Astrocyte (in vitro differentiated cells and primary cell): ENCODE measurements around the gene SLC29A1.

Source experiments
- EZH2 ChIP-seq: IDR thresholded peaks from 2 replicates; pipeline ENCODE4 v1.6.1; 2012; ENCODE audit warnings: mild to moderate bottlenecking, low read length, inconsistent platforms; ENCODE audit not compliant: insufficient read depth
- TF ChIP-seq, protein P1 (sequence below): IDR thresholded peaks from 2 replicates; pipeline ENCODE4 v1.5.1; 2011; ENCODE audit warnings: low read depth, mild to moderate bottlenecking, inconsistent platforms, low read length, moderate library complexity; ENCODE audit not compliant: insufficient read depth

DNA sequence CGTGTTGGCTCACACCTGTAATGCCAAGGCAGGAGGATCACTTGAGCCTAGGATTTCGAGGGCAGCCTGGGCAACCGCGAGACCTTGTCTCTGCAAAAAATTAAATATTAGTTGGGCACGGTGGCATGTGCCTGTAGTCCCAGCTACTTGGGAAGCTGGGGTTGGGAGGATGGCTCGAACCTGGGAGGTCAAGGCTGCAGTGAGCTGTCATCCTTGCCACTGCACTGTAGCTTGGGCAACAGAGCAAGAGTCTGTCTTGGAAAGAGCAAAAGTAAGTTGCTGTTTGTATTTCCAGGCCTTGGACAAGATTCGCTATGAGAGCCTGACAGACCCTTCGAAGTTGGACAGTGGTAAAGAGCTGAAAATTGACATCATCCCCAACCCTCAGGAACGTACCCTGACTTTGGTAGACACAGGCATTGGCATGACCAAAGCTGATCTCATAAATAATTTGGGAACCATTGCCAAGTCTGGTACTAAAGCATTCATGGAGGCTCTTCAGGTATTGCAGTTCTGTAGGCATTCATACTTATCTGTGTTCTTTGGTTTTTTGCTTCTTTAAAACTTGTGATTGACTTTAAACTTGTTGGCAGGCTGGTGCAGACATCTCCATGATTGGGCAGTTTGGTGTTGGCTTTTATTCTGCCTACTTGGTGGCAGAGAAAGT lies 25.8 kb downstream of the SLC29A1 start:
- TF ChIP-seq, protein P1, sequence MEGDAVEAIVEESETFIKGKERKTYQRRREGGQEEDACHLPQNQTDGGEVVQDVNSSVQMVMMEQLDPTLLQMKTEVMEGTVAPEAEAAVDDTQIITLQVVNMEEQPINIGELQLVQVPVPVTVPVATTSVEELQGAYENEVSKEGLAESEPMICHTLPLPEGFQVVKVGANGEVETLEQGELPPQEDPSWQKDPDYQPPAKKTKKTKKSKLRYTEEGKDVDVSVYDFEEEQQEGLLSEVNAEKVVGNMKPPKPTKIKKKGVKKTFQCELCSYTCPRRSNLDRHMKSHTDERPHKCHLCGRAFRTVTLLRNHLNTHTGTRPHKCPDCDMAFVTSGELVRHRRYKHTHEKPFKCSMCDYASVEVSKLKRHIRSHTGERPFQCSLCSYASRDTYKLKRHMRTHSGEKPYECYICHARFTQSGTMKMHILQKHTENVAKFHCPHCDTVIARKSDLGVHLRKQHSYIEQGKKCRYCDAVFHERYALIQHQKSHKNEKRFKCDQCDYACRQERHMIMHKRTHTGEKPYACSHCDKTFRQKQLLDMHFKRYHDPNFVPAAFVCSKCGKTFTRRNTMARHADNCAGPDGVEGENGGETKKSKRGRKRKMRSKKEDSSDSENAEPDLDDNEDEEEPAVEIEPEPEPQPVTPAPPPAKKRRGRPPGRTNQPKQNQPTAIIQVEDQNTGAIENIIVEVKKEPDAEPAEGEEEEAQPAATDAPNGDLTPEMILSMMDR = no peak
- TF ChIP-seq EZH2 = no peak
